Activated CD8-positive, alpha-beta memory T cell treated with anti-CD3 and anti-CD28 coated beads, Interleukin-2, amount 50 U/mL, for 1 hour (primary cell): Measurements from ENCODE around the gene IFNA21.
"Not testable (repeated sequence)": the region's sequence is repeated elsewhere in the genome, so short reads cannot be mapped to it uniquely, and the experiment has no call there.

Experiments
- DNase-seq: peaks from one replicate; pipeline ENCODE4 v3.0.0-alpha.2; 2020; ENCODE audit errors: extremely low read depth

The IFNA21 gene

DNA sequence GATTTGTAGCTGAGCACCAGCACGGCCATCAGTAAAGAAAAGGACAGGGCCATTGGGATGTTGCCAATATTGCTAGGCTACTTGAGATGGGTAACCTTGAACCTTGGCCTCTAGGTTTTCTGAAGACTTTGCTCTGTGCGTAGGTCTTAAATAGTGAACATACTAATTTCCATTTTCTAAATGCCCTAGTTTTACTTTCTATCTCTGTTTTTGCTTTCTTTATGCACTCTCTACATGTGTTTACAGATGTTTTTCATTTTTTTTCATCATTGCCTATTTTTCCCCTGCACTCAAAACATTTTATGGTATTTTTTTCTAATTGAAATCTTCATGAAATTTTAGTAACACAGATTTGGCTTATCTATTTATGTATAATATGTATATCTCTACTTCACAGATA lies at the start of gene IFNA21:
Gene IFNA21 (minus strand): TSS at position 101 of the 400 bp plus-strand sequence. CDS start 48 bp downstream, at position 53.
- not testable (repeated sequence) for DNase-seq

- not testable (repeated sequence) for DNase-seq
Observed at GRCh38 chr9:21213411-21214326, 47.2 kb upstream of the IFNA21 start.

GRCh38 chr9:21212160-21212559 lies 45.7 kb upstream of the IFNA21 start:
- not testable (repeated sequence) for DNase-seq

- not testable (repeated sequence) for DNase-seq
Observed at GRCh38 chr9:21210782-21211181, 44.3 kb upstream of the IFNA21 start.

DNA sequence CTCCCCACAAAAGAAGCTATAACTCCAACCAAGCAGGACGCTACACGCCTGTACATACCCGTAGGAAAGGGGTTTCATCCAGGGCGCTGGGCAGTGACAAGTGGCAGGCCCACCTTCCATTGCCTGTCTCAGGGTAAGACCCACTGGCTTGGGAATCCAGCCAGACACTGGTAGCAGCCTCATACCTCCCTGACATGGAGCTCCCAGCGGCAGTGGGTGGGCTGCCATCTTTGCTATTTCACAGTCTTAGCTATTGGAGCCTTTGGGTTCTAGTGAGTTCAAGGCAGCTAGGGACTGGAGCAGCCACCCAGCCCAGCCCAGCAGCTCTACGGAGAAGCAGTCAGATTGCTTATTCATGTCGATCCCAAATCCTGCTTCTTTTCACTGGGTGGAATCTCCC lies 43.9 kb upstream of the IFNA21 start:
- DNase-seq = no peak

DNA sequence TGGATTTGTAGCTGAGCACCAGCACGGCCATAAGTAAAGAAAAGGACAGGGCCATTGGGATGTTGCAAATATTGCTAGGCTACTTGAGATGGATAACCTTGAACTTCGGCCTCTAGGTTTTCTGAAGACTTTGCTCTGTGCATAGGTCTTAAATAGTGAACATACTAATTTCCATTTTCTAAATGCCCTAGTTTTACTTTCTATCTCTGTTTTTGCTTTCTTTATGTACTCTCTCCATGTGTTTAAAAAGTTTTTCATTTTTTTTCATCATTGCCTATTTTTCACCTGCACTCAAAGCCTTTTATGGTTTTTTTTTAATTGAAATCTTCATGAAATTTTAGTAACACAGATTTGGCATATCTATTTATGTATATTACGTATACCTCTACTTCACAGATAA lies 40.6 kb upstream of the IFNA21 start, which contains the start of gene IFNA10:
Gene IFNA10 (minus strand): TSS at position 101 of the 400 bp plus-strand sequence. CDS start 46 bp downstream, at position 55.
- DNase-seq = not testable (repeated sequence)

DNA sequence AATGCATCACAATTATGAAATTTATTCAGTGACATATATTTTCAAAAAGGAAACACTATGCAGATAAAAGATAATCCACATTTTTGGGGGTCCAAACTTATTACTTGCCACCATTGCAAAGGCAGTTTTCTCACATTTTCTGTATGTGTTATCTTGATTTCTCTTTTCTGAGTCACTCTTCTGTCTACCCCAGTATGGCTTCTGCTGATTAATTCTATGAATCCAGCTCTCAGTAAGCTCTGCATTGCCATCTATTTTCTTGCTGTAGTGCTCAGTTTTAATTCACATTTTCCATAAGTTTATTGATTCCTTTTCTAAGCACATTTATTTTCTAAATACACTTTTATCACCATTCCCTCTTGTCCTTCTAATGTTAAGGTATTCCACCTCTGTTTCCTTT lies 38.7 kb upstream of the IFNA21 start:
- DNase-seq = no peak

GRCh38 chr9:21202105-21202504 lies 35.6 kb upstream of the IFNA21 start, which contains the start of gene IFNA7:
IFNA7 (minus strand) TSS chr9:21202205; CDS start chr9:21202165, 40 bp downstream.
- DNase-seq = not testable (repeated sequence)

DNA sequence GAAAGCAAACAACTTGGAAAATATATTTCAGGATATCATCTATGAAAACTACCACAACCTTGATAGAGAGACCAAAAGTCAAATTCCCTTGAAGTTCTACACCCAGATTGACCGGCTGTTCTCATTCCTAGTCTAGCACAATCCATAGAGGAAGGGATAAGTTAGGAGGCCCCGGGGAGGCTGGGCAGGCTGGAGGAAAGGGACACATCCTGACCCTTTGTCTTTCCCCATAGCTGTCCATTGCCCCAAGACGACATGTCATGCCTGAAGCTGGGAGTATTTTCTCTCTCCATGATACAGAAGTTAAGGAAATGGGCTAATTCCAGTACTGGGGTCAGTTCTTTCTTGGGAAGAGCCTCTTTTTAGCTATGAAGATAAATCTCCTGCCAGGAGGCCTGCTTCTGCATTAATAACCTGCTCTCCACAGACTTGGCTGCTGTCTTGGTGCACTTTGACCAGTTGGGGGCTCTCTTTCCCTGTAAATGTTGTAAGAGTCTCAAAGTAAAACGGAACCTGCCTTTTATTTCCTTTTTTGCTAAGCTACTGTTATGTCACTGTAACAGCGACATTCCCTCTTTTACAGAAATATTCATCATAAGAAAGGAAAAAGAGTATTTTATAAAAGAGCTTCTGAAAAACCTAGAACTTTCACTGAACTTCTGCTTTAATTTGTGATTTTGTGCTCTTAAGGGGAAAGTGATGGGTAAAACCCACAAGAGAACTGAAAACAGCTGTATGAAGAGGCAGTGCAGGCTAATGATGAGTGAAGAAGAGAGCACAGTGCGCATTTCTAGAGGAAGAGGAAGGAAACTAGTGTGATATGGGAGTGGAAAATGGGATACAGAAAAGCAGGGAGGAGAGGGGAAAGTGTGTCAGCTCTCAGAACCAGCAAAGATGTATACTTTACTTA lies 28.7 kb upstream of the IFNA21 start:
- DNase-seq = peak; percentile 12

GRCh38 chr9:21187487-21187886 lies 21.0 kb upstream of the IFNA21 start, which contains the start of gene IFNA4:
IFNA4 (minus strand) TSS chr9:21187587; CDS start chr9:21187531, 56 bp downstream.
- DNase-seq = not testable (repeated sequence)

DNA sequence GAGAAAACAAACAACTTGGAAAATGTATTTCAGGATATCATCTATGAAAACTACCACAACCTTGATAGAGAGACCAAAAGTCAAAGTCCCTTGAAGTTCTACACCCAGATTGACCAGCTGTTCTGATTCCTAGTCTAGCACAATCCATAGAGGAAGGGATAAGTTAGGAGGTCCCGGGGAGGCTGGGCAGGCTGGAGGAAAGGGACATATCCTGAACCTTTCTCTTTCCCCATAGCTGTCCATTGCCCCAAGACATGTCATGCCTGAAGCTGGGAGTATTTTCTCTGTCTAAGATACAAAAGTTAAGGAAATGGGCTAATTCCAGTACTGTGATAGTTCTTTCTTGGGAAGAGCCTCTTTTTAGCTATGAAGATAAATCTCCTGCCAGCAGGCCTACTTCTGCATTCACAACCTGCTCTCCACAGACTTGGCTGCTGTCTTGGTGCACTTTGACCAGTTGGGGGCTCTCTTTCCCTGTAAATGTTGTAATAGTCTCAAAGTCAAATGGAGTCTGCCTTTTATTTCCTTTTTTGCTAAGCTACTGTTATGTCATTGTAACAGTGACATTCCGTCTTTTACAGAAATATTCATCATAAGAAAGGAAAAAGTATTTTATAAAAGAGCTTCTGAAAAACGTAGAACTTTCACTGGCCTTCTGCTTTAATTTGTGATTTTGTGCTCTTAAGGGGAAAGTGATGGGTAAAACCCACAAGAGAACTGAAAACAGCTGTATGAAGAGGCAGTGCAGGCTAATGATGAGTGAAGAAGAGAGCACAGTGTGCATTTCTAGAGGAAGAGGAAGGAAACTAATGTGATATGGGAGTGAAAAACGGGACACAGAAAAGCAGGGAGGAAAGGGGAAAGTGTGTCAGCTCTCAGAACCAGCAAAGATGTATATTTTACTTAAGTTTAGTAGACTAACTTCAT lies 16.6 kb upstream of the IFNA21 start:
- DNase-seq = not testable (repeated sequence)

DNA sequence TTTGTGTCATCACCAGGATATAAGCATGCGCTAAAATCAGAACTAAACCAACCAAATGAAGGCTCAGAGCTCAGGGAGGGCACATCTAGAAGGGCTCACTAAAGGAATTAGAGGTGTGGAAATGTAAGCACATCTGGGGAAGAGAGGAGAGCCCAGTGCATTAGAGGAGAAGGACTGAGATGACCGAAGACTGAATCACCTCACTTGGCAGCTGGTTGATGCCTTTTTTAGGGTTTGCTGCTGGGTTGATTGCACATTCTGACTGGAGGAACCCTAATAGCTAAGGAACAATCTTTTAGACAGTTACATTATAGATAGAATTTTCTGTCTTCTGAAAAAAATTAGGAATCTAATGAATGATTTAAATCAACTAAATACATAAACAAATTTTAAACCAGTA lies 8.2 kb upstream of the IFNA21 start:
- no peak for DNase-seq

GRCh38 chr9:21172156-21172555 lies 5.7 kb upstream of the IFNA21 start:
- no peak for DNase-seq

- no peak for DNase-seq
Observed at GRCh38 chr9:21171351-21171750, 4.9 kb upstream of the IFNA21 start.

DNA sequence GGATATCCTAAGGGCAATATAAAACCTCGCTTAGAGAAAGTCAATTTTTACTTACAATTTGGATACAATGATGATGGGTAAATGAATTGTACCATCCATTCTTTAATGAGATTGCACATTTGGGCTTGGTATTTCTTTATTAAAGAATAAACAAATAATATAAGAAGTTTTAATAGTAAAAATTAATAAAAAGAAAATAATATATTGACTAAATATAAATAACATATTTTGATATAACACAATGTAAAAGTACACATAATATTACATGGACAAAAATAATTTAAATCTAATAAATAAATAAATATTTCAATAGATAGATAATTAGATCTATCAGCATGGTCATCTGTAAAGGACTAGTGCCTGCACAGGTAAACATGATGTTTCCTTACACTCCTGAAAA lies 944 bp downstream of the IFNA21 start:
- no peak for DNase-seq

GRCh38 chr9:21160178-21160577 lies 6.3 kb downstream of the IFNA21 start:
- DNase-seq = no peak

- DNase-seq = no peak
Observed at GRCh38 chr9:21155501-21155900, 11.0 kb downstream of the IFNA21 start.

DNA sequence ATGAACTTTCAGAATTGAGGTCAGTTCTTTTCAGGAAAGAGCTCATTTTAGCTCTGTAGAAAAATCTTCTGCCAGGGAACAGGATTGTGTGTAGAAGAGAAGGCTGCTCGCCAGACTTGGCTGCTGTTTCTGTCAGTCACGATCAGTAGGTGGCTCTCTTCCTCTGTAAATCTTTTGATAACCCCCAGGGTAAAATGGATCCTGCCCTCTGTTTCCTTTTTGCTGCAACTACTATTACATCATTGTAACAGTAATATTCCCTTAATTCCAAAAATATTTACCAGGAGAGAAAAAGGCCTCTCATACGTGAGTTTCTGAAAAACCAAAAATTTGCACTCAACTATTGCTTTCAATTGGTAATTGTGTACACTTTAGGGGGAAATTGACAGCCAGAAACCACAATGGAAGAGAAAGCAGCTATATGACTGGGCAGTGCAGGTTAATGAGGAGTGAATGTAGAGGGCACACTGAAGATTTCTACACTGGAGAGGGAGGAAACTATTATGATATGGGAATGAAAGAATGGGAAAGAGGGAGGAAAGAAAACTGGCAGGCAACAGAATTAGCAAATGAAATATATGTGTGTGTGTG lies 12.3 kb downstream of the IFNA21 start:
- no peak for DNase-seq

DNA sequence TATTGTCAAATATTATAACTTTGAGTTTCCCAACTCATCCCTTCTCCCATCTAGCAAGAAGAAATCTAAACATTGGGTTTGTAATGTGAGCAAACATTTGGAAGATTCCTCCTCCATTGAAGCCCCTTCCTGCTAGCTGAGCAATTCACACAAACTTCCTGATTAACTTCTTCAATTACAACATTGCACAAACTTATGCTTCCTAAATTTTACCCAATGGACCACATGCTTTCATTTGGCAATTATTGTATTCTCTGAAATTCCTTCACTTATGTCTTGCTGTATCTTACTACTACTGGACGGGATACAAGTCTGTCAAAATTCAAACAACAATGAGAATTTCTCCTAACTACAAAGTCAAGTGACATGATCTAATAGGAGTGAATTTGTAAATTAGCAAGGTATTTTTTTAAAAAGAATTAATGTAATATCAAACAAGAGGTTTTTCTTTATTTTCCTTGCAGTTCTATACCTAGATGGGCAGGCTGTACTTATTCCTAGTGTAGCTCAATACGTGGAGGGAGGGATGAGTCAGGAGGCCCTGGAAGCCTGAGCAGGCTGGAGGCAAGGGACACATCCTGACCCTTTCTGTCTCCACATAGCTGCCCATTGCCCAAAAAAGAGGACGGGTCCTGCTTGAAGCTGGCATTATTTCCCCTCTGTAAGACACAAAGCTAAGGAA lies 13.0 kb downstream of the IFNA21 start:
- DNase-seq = no peak

- DNase-seq = no peak
Observed at GRCh38 chr9:21144603-21145002, 21.9 kb downstream of the IFNA21 start.
